GM21447 (cell line): ENCODE results near the gene ARID1B.
A peak's percentile ranks its signal among the peaks of the same experiment; 100 is the strongest.

Experiments
- ATAC-seq: cut with Tn5 transposase; IDR thresholded peaks from one replicate; pipeline ENCODE4 v1.9.1; 2021; ENCODE audit not compliant: unreplicated experiment

The ARID1B gene

GRCh38 chr6:156901309-156902019 is 124.3 kb downstream of the ARID1B start:
- ATAC-seq, result no peak

- ATAC-seq, result no peak
Measured at GRCh38 chr6:156902782-156903181, 125.6 kb downstream of the ARID1B start.

GRCh38 chr6:156904176-156904967 is 127.2 kb downstream of the ARID1B start:
- no peak for ATAC-seq

GRCh38 chr6:156905801-156906200 is 128.6 kb downstream of the ARID1B start:
- no peak for ATAC-seq

- ATAC-seq, result no peak
Measured at GRCh38 chr6:156906451-156906850, 129.3 kb downstream of the ARID1B start.

GRCh38 chr6:156909212-156910010 is 132.2 kb downstream of the ARID1B start:
- ATAC-seq, result no peak

- no peak for ATAC-seq
Measured at GRCh38 chr6:156910011-156910334, 132.8 kb downstream of the ARID1B start.

- ATAC-seq, result no peak
Measured at GRCh38 chr6:156910938-156911337, 133.8 kb downstream of the ARID1B start.

- ATAC-seq, result no peak
Measured at GRCh38 chr6:156911581-156911980, 134.4 kb downstream of the ARID1B start.

- ATAC-seq, result no peak
Measured at GRCh38 chr6:156912431-156912830, 135.3 kb downstream of the ARID1B start.

GRCh38 chr6:156914181-156914580 is 137.0 kb downstream of the ARID1B start:
- no peak for ATAC-seq

- no peak for ATAC-seq
Measured at GRCh38 chr6:156916130-156916801, 139.1 kb downstream of the ARID1B start.

GRCh38 chr6:156917213-156917612 is 140.0 kb downstream of the ARID1B start:
- peak; percentile 68 for ATAC-seq

- ATAC-seq, result no peak
Measured at GRCh38 chr6:156918647-156919046, 141.5 kb downstream of the ARID1B start.

GRCh38 chr6:156919370-156919769 is 142.2 kb downstream of the ARID1B start:
- ATAC-seq, result no peak

- no peak for ATAC-seq
Measured at GRCh38 chr6:156919814-156920369, 142.7 kb downstream of the ARID1B start.

GRCh38 chr6:156924246-156924645 is 147.1 kb downstream of the ARID1B start:
- ATAC-seq, result no peak

- no peak for ATAC-seq
Measured at GRCh38 chr6:156925026-156925425, 147.8 kb downstream of the ARID1B start.

GRCh38 chr6:156925718-156926607 is 148.8 kb downstream of the ARID1B start:
- peak; percentile 97 for ATAC-seq

- no peak for ATAC-seq
Measured at GRCh38 chr6:156928126-156928525, 150.9 kb downstream of the ARID1B start.
